Osteocyte (in vitro differentiated cells): ENCODE data around the gene PPP1R12B. TPM values are rescaled to one million over a fixed set of nuclear protein-coding genes. Genes with fewer than 3 reads are reported as not detected.

ENCODE experiments used
- DNase-seq: peaks from one replicate; pipeline ENCODE4 v3.0.0; 2021; ENCODE audit warnings: mixed read lengths; ENCODE audit not compliant: unreplicated experiment; ENCODE audit errors: extremely low spot score
- H3K27ac Mint-ChIP-seq: one replicate; pipeline ENCODE4 v1.8.0; 2021; ENCODE audit warnings: mild to moderate bottlenecking, mixed read lengths; ENCODE audit not compliant: unreplicated experiment
- H3K27me3 Mint-ChIP-seq: one replicate; pipeline ENCODE4 v1.8.0; 2021; ENCODE audit warnings: mixed read lengths; ENCODE audit not compliant: unreplicated experiment
- H3K36me3 Mint-ChIP-seq: one replicate; pipeline ENCODE4 v1.8.0; 2021; ENCODE audit warnings: mixed read lengths; ENCODE audit not compliant: unreplicated experiment
- H3K4me1 Mint-ChIP-seq: one replicate; pipeline ENCODE4 v1.8.0; 2021; ENCODE audit warnings: mixed read lengths; ENCODE audit not compliant: unreplicated experiment
- H3K4me3 Mint-ChIP-seq: one replicate; pipeline ENCODE4 v1.8.0; 2021; ENCODE audit warnings: mild to moderate bottlenecking, moderate library complexity, mixed read lengths; ENCODE audit not compliant: unreplicated experiment
- H3K9me3 Mint-ChIP-seq: one replicate; pipeline ENCODE4 v1.8.0; 2021; ENCODE audit warnings: mixed read lengths; ENCODE audit not compliant: unreplicated experiment
- total RNA-seq: library from RNA; stranded (reverse); gene quantifications from 2 replicates; pipeline ENCODE4 v1.2.1, GENCODE V29; 2021
- TF ChIP-seq, protein P1 (sequence below): fragments of 200-600 bp; sonication (generic); IDR thresholded peaks from 2 replicates; pipeline ENCODE4 v1.5.0; 2021; ENCODE audit warnings: antibody characterized with exemption, mild to moderate bottlenecking, moderate library complexity

PPP1R12B gene
- total RNA-seq, 1 donor from 2014 or later, result 14.6 TPM

DNA sequence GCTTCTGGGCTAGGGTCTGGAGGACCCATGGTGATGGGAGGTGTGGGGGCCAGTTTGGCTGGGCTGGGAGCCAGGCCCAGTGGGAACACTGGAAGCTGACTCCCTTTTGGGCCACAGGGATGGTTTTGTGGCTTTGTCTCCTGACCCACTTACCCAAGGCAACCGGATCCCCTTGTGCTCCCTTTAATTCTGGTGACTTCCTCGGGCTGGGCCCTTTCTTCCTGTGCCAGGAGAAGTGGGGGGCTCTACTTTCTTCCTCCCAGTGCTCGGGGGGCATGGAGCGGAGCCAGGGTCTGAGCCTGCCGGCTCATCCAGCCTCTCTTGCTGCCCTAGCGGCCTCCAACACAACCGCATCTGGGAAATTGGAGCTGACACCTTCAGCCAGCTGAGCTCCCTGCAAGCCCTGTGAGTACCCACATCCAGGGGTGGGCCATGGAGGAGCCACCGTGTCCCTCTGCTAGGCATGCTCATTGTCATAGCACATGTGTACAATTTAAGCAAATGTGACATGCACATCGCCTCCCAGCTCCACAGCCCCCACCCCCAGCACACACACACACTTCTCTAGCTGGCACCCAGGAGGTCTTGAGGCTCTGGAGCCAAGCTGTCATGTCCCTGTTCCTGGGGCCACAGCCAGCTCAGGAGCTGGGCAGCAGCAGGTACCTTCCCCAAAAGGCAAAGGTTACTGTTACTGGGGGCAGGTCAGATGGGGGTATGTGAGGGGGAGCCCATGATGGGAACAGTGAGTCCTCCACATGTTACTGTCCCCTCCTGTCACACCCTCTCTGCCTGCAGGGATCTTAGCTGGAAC lies 41.8 kb upstream of the PPP1R12B start:
- H3K27me3 Mint-ChIP-seq, result no peaks in the 10 kb centered on the region
- H3K4me3 Mint-ChIP-seq, result no peak overlapping the region
- H3K27ac Mint-ChIP-seq, result no peak overlapping the region
- H3K9me3 Mint-ChIP-seq, result no peaks in the 10 kb centered on the region
- no peaks in the 10 kb centered on the region for H3K36me3 Mint-ChIP-seq
- TF ChIP-seq, protein P1, sequence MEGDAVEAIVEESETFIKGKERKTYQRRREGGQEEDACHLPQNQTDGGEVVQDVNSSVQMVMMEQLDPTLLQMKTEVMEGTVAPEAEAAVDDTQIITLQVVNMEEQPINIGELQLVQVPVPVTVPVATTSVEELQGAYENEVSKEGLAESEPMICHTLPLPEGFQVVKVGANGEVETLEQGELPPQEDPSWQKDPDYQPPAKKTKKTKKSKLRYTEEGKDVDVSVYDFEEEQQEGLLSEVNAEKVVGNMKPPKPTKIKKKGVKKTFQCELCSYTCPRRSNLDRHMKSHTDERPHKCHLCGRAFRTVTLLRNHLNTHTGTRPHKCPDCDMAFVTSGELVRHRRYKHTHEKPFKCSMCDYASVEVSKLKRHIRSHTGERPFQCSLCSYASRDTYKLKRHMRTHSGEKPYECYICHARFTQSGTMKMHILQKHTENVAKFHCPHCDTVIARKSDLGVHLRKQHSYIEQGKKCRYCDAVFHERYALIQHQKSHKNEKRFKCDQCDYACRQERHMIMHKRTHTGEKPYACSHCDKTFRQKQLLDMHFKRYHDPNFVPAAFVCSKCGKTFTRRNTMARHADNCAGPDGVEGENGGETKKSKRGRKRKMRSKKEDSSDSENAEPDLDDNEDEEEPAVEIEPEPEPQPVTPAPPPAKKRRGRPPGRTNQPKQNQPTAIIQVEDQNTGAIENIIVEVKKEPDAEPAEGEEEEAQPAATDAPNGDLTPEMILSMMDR, result no peak
- H3K4me1 Mint-ChIP-seq, result peaks cover 24% of the 10 kb centered on the region
- DNase-seq, result no peak

DNA sequence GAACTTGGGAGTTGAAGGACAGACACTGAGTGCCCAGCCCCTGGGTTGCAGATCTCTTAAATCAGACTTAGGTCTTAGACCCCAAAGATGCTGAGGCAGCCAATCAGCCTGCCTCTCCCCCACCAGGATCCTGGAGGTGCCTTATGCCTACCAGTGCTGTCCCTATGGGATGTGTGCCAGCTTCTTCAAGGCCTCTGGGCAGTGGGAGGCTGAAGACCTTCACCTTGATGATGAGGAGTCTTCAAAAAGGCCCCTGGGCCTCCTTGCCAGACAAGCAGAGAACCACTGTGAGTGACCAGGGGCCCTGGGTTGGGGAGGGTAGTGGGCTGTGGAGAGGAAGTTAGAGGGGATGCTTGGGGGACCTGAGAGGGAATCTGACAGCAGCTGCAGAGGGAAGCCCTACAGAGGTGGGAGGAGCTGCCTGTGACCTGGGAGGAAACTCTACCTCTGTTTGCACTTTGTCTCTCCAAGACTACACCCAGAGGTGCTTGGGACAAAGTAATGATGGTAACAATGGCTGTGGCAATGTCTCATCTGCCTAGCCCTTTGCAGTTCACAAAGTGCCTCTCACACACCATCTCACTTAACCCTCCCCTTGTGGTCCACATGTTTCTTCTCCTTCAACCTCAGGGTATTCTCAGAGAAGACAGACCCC lies 38.3 kb upstream of the PPP1R12B start:
- no peaks in the 10 kb centered on the region for H3K36me3 Mint-ChIP-seq
- no peak for DNase-seq
- no peak overlapping the region for H3K27ac Mint-ChIP-seq
- peaks cover 31% of the 10 kb centered on the region for H3K4me1 Mint-ChIP-seq
- H3K4me3 Mint-ChIP-seq, result no peak overlapping the region
- TF ChIP-seq, protein P1, result no peak
- H3K9me3 Mint-ChIP-seq, result no peaks in the 10 kb centered on the region
- no peaks in the 10 kb centered on the region for H3K27me3 Mint-ChIP-seq

DNA sequence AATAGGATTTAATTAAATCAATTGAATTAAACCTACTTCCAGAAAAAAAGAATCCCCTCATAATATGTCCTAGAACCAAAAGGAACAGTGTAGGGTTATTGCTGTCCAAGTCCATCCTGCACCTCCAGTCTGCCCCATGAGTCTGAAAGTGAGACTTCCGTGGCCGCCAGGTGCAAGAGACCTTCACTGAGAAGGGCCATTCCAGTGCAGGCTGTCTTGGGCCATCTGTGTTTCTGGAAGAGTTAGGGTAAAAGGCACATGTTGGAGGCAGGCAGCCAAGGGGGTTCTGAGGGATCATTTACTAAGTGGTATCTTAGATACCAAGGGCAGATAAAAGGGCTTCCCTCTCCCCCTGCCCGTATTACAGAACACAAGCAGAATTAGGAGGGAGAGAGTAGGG lies 37.8 kb upstream of the PPP1R12B start:
- no peaks in the 10 kb centered on the region for H3K27me3 Mint-ChIP-seq
- H3K4me1 Mint-ChIP-seq, result peaks cover 31% of the 10 kb centered on the region
- no peaks in the 10 kb centered on the region for H3K9me3 Mint-ChIP-seq
- TF ChIP-seq, protein P1, result no peak
- no peak for DNase-seq
- H3K4me3 Mint-ChIP-seq, result no peak overlapping the region
- H3K36me3 Mint-ChIP-seq, result no peaks in the 10 kb centered on the region
- H3K27ac Mint-ChIP-seq, result no peak overlapping the region

DNA sequence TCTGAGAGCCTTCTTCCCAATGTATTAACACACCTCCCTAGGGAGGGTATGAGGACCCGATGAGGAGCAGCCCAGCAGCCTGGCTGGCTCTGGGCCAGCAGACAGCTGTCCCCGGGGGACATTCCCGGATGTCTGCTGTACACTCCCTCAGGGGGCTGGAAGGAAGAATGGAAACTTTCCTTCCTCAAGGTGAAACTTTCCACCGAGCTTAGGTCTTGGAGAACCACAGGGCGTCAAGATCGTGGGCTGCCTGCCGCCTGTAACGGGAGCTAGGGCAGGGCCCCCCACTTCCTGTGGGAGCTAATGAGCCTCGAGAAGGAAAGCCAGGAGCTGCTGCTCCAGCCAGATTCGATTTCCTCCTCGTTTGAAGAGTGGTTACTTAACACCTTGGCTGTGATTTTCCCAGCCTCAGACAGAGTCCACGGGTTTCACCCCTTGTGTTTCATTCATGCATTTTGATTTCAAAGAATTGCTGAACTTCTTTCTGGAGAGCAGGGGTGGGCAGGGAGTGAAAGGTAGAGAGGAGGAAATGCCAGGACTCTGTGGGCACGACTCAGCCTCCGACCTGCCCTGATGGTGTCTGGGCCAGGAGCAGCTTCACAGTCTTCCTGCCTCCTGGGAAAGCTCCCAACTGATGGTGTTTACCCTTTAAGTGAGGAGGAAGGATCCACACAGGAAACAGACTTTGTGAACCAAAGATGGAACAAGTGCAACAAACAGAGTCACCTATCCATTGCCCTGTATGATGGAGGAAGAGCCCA lies 36.4 kb upstream of the PPP1R12B start:
- no peak for DNase-seq
- no peaks in the 10 kb centered on the region for H3K36me3 Mint-ChIP-seq
- no peak overlapping the region for H3K27ac Mint-ChIP-seq
- no peaks in the 10 kb centered on the region for H3K9me3 Mint-ChIP-seq
- no peaks in the 10 kb centered on the region for H3K27me3 Mint-ChIP-seq
- peaks cover 31% of the 10 kb centered on the region for H3K4me1 Mint-ChIP-seq
- H3K4me3 Mint-ChIP-seq, result no peak overlapping the region
- TF ChIP-seq, protein P1, result no peak
